Measurements from ENCODE around the gene HERC2. TPM values are rescaled to one million over a fixed set of nuclear protein-coding genes. Genes with fewer than 3 reads are reported as not detected.
A peak's percentile ranks its signal among the peaks of the same experiment; 100 is the strongest.

HERC2 gene
- total RNA-seq, 1 donor from 2014 or later, result 80.1 TPM

GRCh38 chr15:28129231-28129848 lies 192.6 kb downstream of the HERC2 start:
- Mint-ChIP-seq H3K9me3 (no peaks in the 10 kb centered on the region), H3K4me3 (no peak overlapping the region), H3K27ac (no peak overlapping the region), H3K4me1 (ENCODE audit: unreplicated experiment) (no peaks in the 10 kb centered on the region), H3K36me3 (peaks cover 11% of the 10 kb centered on the region), H3K27me3 (no peaks in the 10 kb centered on the region)
- no peak for DNase-seq (ENCODE audit: extremely low spot score, unreplicated experiment)
- TF ChIP-seq CTCF (conservative IDR thresholded peaks at IDR 0.05), result no peak

GRCh38 chr15:28128031-28128430 lies 193.9 kb downstream of the HERC2 start:
- peaks cover 12% of the 10 kb centered on the region for H3K36me3 Mint-ChIP-seq
- no peak for TF ChIP-seq CTCF (conservative IDR thresholded peaks at IDR 0.05)
- H3K4me1 Mint-ChIP-seq (ENCODE audit: unreplicated experiment), result peaks cover 6% of the 10 kb centered on the region
- DNase-seq (ENCODE audit: extremely low spot score, unreplicated experiment), result no peak
- no peaks in the 10 kb centered on the region for H3K9me3 Mint-ChIP-seq
- H3K27ac Mint-ChIP-seq, result no peak overlapping the region
- no peaks in the 10 kb centered on the region for H3K27me3 Mint-ChIP-seq
- no peak overlapping the region for H3K4me3 Mint-ChIP-seq

- no peak for DNase-seq (ENCODE audit: extremely low spot score, unreplicated experiment)
- H3K27me3 Mint-ChIP-seq, result no peaks in the 10 kb centered on the region
- no peaks in the 10 kb centered on the region for H3K9me3 Mint-ChIP-seq
- no peak overlapping the region for H3K4me3 Mint-ChIP-seq
- peaks cover 6% of the 10 kb centered on the region for H3K4me1 Mint-ChIP-seq (ENCODE audit: unreplicated experiment)
- H3K36me3 Mint-ChIP-seq, result peaks cover 14% of the 10 kb centered on the region
- TF ChIP-seq CTCF (conservative IDR thresholded peaks at IDR 0.05), result no peak
- no peak overlapping the region for H3K27ac Mint-ChIP-seq
Observed at GRCh38 chr15:28127036-28127435, 194.9 kb downstream of the HERC2 start.

GRCh38 chr15:28125673-28126651 lies 196.0 kb downstream of the HERC2 start:
- no peak overlapping the region for H3K27ac Mint-ChIP-seq
- TF ChIP-seq CTCF (conservative IDR thresholded peaks at IDR 0.05), result peak; percentile 79
- no peak overlapping the region for H3K4me3 Mint-ChIP-seq
- H3K27me3 Mint-ChIP-seq, result no peaks in the 10 kb centered on the region
- peaks cover 6% of the 10 kb centered on the region for H3K4me1 Mint-ChIP-seq (ENCODE audit: unreplicated experiment)
- DNase-seq (ENCODE audit: extremely low spot score, unreplicated experiment), result no peak
- peaks cover 14% of the 10 kb centered on the region for H3K36me3 Mint-ChIP-seq
- H3K9me3 Mint-ChIP-seq, result no peaks in the 10 kb centered on the region

- Mint-ChIP-seq H3K27me3 (no peaks in the 10 kb centered on the region), H3K4me3 (no peak overlapping the region), H3K9me3 (no peaks in the 10 kb centered on the region), H3K27ac (no peak overlapping the region), H3K4me1 (ENCODE audit: unreplicated experiment) (peaks cover 6% of the 10 kb centered on the region), H3K36me3 (peaks cover 9% of the 10 kb centered on the region)
- no peak for DNase-seq (ENCODE audit: extremely low spot score, unreplicated experiment)
- TF ChIP-seq CTCF (conservative IDR thresholded peaks at IDR 0.05), result no peak
Observed at GRCh38 chr15:28124841-28125240, 197.1 kb downstream of the HERC2 start.
